MM.1S (cell line): ENCODE results near the gene CNRIP1.

Source experiments
- EZH2 ChIP-seq: fragments of 300-600 bp; sonication (generic); optimal IDR thresholded peaks from 2 replicates; pipeline ENCODE3; 2017; ENCODE audit warnings: low read depth, mild to moderate bottlenecking, antibody characterized with exemption, low read length, mixed read lengths
- EZH2phosphoT487 ChIP-seq: fragments of 300-600 bp; sonication (generic); IDR thresholded peaks from 2 replicates; pipeline ENCODE4 v1.6.1; 2018; ENCODE audit warnings: antibody characterized with exemption, low read length
- TF ChIP-seq, protein P1 (sequence below): fragments of 300-600 bp; sonication (generic); IDR thresholded peaks from 2 replicates; pipeline ENCODE4 v1.5.1; 2016; ENCODE audit warnings: antibody characterized with exemption, low read length, mixed read lengths

DNA sequence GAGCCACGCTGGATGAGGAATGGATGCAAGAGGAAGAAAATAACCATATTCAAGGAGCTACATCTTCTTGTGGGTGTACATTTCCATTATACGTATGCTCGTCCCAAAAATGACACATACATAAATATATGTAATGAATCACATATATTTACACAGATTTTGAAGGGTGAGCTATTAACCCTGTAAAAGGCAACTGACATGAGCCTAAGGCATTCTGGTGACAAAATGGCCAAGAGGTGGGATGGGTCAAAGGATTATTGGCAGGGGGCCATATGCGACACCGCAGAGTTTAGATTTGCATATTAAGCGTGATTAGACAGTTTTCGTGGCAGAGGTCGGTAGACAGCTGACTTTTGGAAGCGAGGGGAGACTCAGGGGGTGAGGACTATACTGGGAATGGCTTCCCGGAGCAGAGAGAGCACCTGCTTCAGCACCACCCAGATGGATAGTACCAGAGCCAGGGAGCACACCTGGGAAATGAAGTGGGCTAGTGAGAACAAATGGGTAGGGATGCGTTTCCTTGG lies 431 bp upstream of the CNRIP1 start:
- TF ChIP-seq, protein P1, sequence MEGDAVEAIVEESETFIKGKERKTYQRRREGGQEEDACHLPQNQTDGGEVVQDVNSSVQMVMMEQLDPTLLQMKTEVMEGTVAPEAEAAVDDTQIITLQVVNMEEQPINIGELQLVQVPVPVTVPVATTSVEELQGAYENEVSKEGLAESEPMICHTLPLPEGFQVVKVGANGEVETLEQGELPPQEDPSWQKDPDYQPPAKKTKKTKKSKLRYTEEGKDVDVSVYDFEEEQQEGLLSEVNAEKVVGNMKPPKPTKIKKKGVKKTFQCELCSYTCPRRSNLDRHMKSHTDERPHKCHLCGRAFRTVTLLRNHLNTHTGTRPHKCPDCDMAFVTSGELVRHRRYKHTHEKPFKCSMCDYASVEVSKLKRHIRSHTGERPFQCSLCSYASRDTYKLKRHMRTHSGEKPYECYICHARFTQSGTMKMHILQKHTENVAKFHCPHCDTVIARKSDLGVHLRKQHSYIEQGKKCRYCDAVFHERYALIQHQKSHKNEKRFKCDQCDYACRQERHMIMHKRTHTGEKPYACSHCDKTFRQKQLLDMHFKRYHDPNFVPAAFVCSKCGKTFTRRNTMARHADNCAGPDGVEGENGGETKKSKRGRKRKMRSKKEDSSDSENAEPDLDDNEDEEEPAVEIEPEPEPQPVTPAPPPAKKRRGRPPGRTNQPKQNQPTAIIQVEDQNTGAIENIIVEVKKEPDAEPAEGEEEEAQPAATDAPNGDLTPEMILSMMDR = no peak
- TF ChIP-seq EZH2 = no peak
- no peak for TF ChIP-seq EZH2phosphoT487
